ENCODE data around the gene PFDN1.

The PFDN1 gene

GRCh38 chr5:140235791-140236551 is 66.9 kb downstream of the PFDN1 start:
- no peak for DNase-seq

DNA sequence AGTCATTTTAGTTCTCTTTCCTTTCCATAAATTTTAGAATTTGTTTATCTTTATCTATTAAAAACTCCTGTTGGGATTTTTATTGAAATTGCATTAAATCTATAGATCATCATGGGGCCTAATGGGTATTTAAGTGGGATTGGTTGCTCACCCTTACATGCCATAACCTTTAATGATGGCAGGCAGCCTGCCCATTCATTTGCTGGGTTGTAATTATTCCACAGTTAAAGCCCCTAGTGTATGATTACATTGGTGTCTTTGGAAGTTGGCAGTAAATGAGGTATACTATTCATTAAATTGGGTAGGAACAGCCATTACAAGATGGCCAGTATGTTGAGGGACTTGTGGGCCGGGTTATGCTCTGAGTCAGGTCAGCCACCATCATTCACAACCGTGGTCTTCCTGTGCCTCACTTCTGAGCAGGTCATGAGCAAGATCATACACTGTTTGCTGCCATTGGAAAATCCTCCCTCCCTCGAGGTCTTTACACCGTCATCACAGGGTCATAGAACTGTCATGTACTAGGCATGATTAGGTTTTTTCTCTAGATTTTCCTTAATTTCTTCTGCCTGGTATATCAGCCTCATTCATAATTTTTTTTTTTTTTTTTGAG is 68.4 kb downstream of the PFDN1 start:
- no peak for DNase-seq

- DNase-seq: no peak
These were observed 70.2 kb downstream of the PFDN1 start for GRCh38 chr5:140232731-140233130.

DNA sequence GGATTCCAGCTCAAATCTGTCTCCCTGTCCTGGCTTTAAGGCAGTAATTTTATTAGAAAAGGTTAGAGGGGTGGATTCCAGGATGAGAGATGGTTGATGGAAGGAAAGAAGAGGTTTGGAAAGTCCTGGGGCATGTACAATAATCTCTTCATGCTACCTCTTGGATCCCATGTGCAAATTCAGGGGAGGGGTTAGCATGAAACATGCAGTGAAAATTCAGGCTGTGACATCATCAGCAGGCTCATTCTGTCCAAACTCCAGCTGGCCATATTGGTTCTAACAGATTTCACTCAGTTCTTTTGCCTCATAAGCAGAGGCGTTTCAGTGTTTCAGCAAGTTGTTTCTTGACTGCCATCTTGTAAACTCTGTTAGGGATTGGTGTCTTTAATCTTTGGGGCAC is 72.5 kb downstream of the PFDN1 start:
- no peak for DNase-seq

GRCh38 chr5:140228364-140228837 is 74.5 kb downstream of the PFDN1 start:
- DNase-seq: no peak

GRCh38 chr5:140227046-140227445 is 75.9 kb downstream of the PFDN1 start:
- no peak for DNase-seq

GRCh38 chr5:140225396-140225795 is 77.5 kb downstream of the PFDN1 start:
- no peak for DNase-seq

DNA sequence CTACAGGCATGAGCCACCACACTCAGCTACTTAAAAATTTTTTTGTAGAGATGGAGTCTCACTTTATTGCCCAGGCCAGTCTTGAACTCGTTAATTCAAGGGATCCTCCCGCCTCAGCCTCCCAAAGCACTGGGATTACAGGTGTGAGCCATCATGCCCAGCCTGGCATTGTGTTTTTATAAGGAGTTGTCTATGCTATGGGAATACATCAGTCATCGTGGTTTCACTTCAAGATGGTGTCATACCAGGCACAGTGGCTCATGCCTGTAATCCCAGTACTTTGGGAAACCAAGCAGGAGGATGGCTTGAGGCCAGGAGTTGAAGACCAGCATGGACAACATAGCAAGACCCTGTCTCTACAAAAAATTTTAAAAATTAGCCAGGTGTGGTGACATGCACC is 78.2 kb downstream of the PFDN1 start:
- DNase-seq: no peak

DNA sequence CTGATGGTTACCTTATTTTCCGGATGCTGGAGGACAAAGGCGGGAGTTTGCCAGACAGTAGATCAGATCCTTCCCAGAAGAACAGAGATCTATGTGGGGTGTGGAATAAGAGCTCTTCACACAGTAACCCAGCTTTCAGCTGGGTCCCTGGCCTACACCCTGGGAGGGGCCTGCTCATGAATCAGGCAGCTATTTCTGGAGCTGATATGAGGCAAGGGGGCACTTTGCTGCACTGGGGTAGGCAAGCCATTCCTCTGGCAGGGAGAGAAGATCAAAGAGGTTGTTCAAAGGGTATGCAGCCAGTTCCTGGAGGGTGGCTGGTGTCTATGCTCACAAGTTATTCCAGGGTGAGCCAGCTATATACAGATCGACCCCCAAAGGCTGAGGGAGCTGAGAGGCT is 79.3 kb downstream of the PFDN1 start:
- DNase-seq: no peak

DNA sequence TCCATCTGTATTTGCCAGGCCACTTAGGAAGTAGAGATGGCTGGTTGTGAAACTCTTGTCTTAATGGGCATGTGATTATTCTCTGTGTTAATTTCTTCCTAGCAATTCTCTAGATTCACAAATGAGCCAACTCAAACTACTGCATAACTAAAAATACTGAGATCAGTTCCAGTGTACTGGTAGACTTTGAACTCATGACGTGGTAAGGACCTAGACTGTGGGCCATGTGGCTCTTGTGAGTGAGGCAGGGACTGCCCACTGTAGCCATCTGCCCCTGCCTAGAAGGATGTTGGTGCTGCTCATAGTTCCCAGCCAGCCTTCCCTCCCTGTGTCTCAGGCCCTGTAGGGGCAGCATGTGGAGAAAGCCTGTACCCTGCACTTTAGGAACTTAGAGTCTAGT is 80.5 kb downstream of the PFDN1 start:
- DNase-seq: no peak

DNA sequence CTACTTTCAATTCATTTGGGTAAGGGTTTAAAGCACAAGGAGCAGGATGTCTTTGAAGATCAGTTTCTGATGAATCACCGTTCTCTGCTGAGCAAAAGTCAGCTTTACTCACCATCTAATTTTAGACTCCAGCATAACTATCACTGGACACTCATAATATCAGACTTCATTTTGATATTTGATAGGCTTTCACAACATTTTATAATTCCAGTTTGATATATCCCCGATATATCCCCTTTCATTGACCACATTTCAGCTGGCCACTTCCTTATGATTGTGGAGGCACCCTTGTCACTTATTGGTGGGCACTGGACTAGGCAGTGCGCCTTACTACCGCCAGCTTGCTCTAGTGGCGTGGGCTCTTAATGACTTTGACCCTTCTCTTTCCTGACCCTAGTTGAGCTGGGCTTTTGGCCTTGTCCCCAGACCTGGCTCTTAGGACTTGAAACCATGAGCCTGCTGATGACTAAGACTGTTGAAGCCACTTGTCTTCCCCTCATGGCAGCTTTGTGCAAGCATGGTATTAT is 81.1 kb downstream of the PFDN1 start:
- DNase-seq: no peak

GRCh38 chr5:140220698-140221064 is 82.2 kb downstream of the PFDN1 start:
- DNase-seq: no peak

- DNase-seq: no peak
These were observed 82.7 kb downstream of the PFDN1 start for GRCh38 chr5:140220032-140220697.

DNA sequence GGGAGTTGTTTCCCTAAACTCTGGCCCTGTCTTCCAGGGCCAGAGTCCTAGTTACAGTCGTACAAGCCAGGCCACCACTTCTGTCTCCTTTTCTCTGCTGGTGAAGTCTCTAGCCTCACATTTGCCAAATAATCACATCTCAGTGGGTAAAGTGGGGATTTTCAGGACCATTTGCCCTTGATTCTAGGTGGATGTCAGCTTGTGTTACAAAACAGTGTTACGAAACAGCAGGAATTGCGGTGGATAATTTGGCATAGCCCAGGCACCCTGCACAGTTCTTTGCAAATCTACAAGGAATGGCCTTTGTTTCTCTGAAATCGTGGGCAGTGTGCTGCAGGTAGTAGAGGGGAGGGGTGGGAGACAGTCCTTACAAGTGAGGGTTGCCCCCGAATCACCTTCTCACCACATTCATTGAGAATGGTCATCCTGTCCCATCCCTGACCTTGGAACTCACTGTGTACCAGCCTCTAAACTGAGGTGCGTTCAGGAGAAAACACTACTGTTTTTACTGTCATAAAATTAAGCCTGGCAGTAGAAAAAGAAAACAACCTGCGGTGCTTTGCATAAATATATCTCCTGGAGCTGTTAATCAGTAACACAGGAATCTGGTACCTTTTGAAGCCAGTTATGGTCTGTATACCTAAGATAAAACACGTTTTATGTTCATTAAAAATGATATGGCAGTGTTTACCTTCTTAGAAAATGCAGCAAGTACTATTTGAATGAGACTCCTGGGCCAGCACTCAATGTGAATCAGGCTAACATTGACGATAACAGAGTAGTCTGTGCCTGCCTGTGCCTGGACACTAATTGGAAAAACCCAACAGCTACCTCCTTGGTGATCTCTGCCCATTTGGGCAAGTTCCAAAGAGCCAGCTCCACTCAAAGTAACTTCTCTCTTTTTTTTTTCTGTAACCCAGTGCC is 83.6 kb downstream of the PFDN1 start:
- no peak for DNase-seq

- no peak for DNase-seq
These were observed 85.4 kb downstream of the PFDN1 start for GRCh38 chr5:140217299-140218026.

GRCh38 chr5:140216478-140217074 is 86.3 kb downstream of the PFDN1 start:
- DNase-seq: no peak

GRCh38 chr5:140215276-140215675 is 87.6 kb downstream of the PFDN1 start:
- no peak for DNase-seq

GRCh38 chr5:140214831-140215230 is 88.1 kb downstream of the PFDN1 start:
- DNase-seq: no peak

GRCh38 chr5:140213370-140213983 is 89.4 kb downstream of the PFDN1 start:
- DNase-seq: no peak

- no peak for DNase-seq
These were observed 94.8 kb downstream of the PFDN1 start for GRCh38 chr5:140208065-140208464.
